ENCODE results near the gene NFKBIL1.

GRCh38 chr6:31529329-31530150 lies 17.9 kb upstream of the NFKBIL1 start:
- TF ChIP-seq POLR2AphosphoS5 (IDR thresholded peaks at IDR 0.05; ENCODE audit: low read depth, low read length) (peak; percentile 69; the same call in 1 of the 2 replicates), SPI1 (IDR thresholded peaks at IDR 0.05; ENCODE audit: low read depth, low read length) (no peak)

Data from GM12891 (cell line).